ENCODE results near the gene SMYD3.

SMYD3 gene

GRCh38 chr1:246420300-246420699 is 86.8 kb downstream of the SMYD3 start:
- no peak for TF ChIP-seq CTCF (IDR thresholded peaks at IDR 0.05)
- no peak overlapping the region for H3K4me3 ChIP-seq
- no peak for DNase-seq (ENCODE audit: low spot score)
- no peak overlapping the region for H3K27ac ChIP-seq

GRCh38 chr1:246418565-246419312 is 88.3 kb downstream of the SMYD3 start:
- no peak for TF ChIP-seq CTCF (IDR thresholded peaks at IDR 0.05)
- Histone ChIP-seq H3K4me3 (no peak overlapping the region), H3K27ac (no peak overlapping the region)
- no peak for DNase-seq (ENCODE audit: low spot score)

- no peak for DNase-seq (ENCODE audit: low spot score)
- no peak overlapping the region for H3K4me3 ChIP-seq
- no peak for TF ChIP-seq CTCF (IDR thresholded peaks at IDR 0.05)
- no peak overlapping the region for H3K27ac ChIP-seq
Measured at GRCh38 chr1:246417813-246418564, 89.1 kb downstream of the SMYD3 start.

- no peak overlapping the region for H3K4me3 ChIP-seq
- no peak overlapping the region for H3K27ac ChIP-seq
- no peak for TF ChIP-seq CTCF (IDR thresholded peaks at IDR 0.05)
- DNase-seq (ENCODE audit: low spot score) = no peak
Measured at GRCh38 chr1:246417152-246417812, 89.8 kb downstream of the SMYD3 start.

- H3K27ac ChIP-seq = no peak overlapping the region
Measured at GRCh38 chr1:246416261-246416660, 90.8 kb downstream of the SMYD3 start.

GRCh38 chr1:246415028-246415427 is 92.1 kb downstream of the SMYD3 start:
- no peak for DNase-seq (ENCODE audit: low spot score)
- no peak overlapping the region for H3K27ac ChIP-seq
- no peak for TF ChIP-seq CTCF (IDR thresholded peaks at IDR 0.05)
- no peak overlapping the region for H3K4me3 ChIP-seq

More at GRCh38 chr1:246416261-246416660, 90.8 kb downstream of the SMYD3 start:
- H3K4me3 ChIP-seq = no peak overlapping the region
- no peak for DNase-seq (ENCODE audit: low spot score)
- TF ChIP-seq CTCF (IDR thresholded peaks at IDR 0.05) = no peak

Data from coronary artery (tissue), 2 donors.